Tibial nerve (tissue), 3 donors: ENCODE measurements around the gene PCDHB5.
"Not testable (repeated sequence)": the region's sequence is repeated elsewhere in the genome, so short reads cannot be mapped to it uniquely, and the experiment has no call there.

Experiments used
- CTCF ChIP-seq, 5 experiments: fragments of 200-600 bp in 3 of 5; fragments of 450-650 bp in 2 of 5; sonication (generic) in 3 of 5; IDR thresholded peaks; one replicate each; pipeline ENCODE4 v1.5.1; 2016 to 2019; ENCODE audit warnings: antibody characterized with exemption in 5 of 5, mild to moderate bottlenecking in 3 of 5, moderate library complexity in 2 of 5
- POLR2A ChIP-seq, 2 donors: fragments of 450-650 bp; IDR thresholded peaks; one replicate each; pipeline ENCODE4 v1.6.1; 2017; ENCODE audit warnings: antibody characterized with exemption in 2 of 2, mild to moderate bottlenecking in 2 of 2, moderate library complexity in 2 of 2

DNA sequence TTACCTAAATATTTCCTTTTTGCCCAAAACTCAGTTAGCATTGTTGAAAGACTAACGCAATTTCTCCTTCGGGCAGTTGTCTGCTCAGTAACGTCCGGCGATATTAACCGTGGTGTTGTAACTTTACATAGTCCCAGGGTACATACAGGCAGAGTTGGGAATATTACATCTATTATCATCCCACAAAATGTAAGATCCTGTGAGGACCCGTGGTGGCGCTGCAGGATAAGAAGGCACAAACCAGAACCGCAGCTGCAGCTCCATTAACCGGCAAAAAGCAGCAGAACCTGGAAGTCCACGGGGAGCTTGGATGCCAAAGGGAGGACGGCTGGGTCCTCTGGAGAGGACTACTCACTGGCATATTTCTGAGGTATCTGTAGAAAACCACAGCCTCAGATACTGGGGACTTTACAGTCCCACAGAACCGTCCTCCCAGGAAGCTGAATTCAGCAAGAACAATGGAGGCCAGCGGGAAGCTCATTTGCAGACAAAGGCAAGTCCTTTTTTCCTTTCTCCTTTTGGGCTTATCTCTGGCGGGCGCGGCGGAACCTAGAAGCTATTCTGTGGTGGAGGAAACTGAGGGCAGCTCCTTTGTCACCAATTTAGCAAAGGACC, 42.7 kb downstream of the PCDHB5 start, which contains the start of gene PCDHB8:
- not testable (repeated sequence) for TF ChIP-seq CTCF, POLR2A (IDR thresholded peaks at IDR 0.05)
